HG02870 (cell line): Measurements from ENCODE around the gene NCOR1.
A peak's percentile ranks its signal among the peaks of the same experiment; 100 is the strongest.

Source experiments
- ATAC-seq: cut with Tn5 transposase; IDR thresholded peaks from one replicate; pipeline ENCODE4 v1.9.1; 2021; ENCODE audit warnings: mild to moderate bottlenecking, moderate library complexity; ENCODE audit not compliant: unreplicated experiment

NCOR1 gene

GRCh38 chr17:15981646-15982580, 233.4 kb downstream of the NCOR1 start:
- ATAC-seq, result no peak

GRCh38 chr17:15981208-15981607, 234.1 kb downstream of the NCOR1 start:
- ATAC-seq, result peak; percentile 95
